H1 (cell line): ENCODE data around the gene NUMB.

Source experiments
- CTCF ChIP-seq, 3 experiments: IDR thresholded peaks; 1 replicate in 2 of 3; 2 replicates in 1 of 3; pipeline versions ENCODE4 v1.5.1 to v1.6.1; 2011; ENCODE audit warnings: low read length in 3 of 3, mild to moderate bottlenecking in 3 of 3, inconsistent platforms in 2 of 3, low read depth in 1 of 3, moderate library complexity in 1 of 3; ENCODE audit not compliant: insufficient read depth in 1 of 3; ENCODE audit errors: control extremely low read depth in 1 of 3
- E2F6 ChIP-seq: IDR thresholded peaks from 2 replicates; pipeline ENCODE4 v1.6.1; 2012; ENCODE audit warnings: inconsistent platforms
- JUND ChIP-seq: IDR thresholded peaks from 2 replicates; pipeline ENCODE4 v1.6.1; 2011; ENCODE audit warnings: mild to moderate bottlenecking, improper control_type of control experiment, low read length
- POLR2A ChIP-seq, 2 experiments: IDR thresholded peaks; 1 replicate in 1 of 2; 2 replicates in 1 of 2; pipeline ENCODE4 v1.6.1; 2011; ENCODE audit warnings: low read depth in 2 of 2, low read length in 2 of 2, mild to moderate bottlenecking in 2 of 2; ENCODE audit errors: control extremely low read depth in 1 of 2
- RFX5 ChIP-seq: IDR thresholded peaks from 2 replicates; pipeline ENCODE4 v1.6.1; 2011; ENCODE audit warnings: low read depth, low read length, improper control_type of control experiment, borderline replicate concordance
- RXRA ChIP-seq: IDR thresholded peaks from 2 replicates; pipeline ENCODE4 v1.6.1; 2011; ENCODE audit warnings: low read depth, mild to moderate bottlenecking, low read length, moderate library complexity; ENCODE audit not compliant: insufficient read depth
- YY1 ChIP-seq: IDR thresholded peaks from 2 replicates; pipeline ENCODE4 v1.6.1; 2011; ENCODE audit warnings: low read depth, mild to moderate bottlenecking, low read length

- TF ChIP-seq CTCF (IDR thresholded peaks at IDR 0.05; ENCODE audit: control extremely low read depth in 1 of 3, insufficient read depth in 1 of 3, low read depth in 1 of 3, low read length in 3 of 3), result no peak
- no peak for TF ChIP-seq RFX5
- no peak for TF ChIP-seq E2F6
- TF ChIP-seq RXRA, result no peak
- TF ChIP-seq JUND, result no peak
- TF ChIP-seq POLR2A (IDR thresholded peaks at IDR 0.05; ENCODE audit: control extremely low read depth in 1 of 2, low read depth in 2 of 2, low read length in 2 of 2), result no peak
- no peak for TF ChIP-seq YY1
Observed at GRCh38 chr14:73492043-73492552, 33.8 kb upstream of the NUMB start.
